Stimulated activated naive CD8-positive, alpha-beta T cell treated with anti-CD3 and anti-CD28 coated beads, Interleukin-15, Interleukin-2, amounts not matched to agents 100 ng/mL and 50 ng/mL, for 24 hours (primary cell): ENCODE measurements around the gene IQCF6.
A peak's percentile ranks its signal among the peaks of the same experiment; 100 is the strongest.
"Not testable (repeated sequence)": the region's sequence is repeated elsewhere in the genome, so short reads cannot be mapped to it uniquely, and the experiment has no call there.

Source experiments
- H3K27ac Mint-ChIP-seq: one replicate; pipeline ENCODE4 v1.8.0; 2021; ENCODE audit warnings: mild to moderate bottlenecking, mixed read lengths
- H3K27me3 Mint-ChIP-seq: one replicate; pipeline ENCODE4 v1.8.0; 2021; ENCODE audit warnings: mixed read lengths
- H3K36me3 Mint-ChIP-seq: one replicate; pipeline ENCODE4 v1.8.0; 2021; ENCODE audit warnings: low read depth, mixed read lengths
- H3K4me1 Mint-ChIP-seq: one replicate; pipeline ENCODE4 v1.8.0; 2021; ENCODE audit warnings: low read depth, mixed read lengths
- H3K4me3 Mint-ChIP-seq: one replicate; pipeline ENCODE4 v1.8.0; 2021; ENCODE audit warnings: mild to moderate bottlenecking, mixed read lengths
- H3K9me3 Mint-ChIP-seq: one replicate; pipeline ENCODE4 v1.8.0; 2021; ENCODE audit warnings: mixed read lengths

The IQCF6 gene

GRCh38 chr3:51794206-51794605 lies 15.2 kb upstream of the IQCF6 start:
- Mint-ChIP-seq H3K9me3 (no peaks in the 10 kb centered on the region), H3K4me1 (peaks cover 34% of the 10 kb centered on the region), H3K27ac (no peak overlapping the region), H3K27me3 (peaks cover 15% of the 10 kb centered on the region), H3K36me3 (no peaks in the 10 kb centered on the region), H3K4me3 (no peak overlapping the region)

GRCh38 chr3:51792206-51792605 lies 13.2 kb upstream of the IQCF6 start:
- Mint-ChIP-seq H3K9me3 (no peaks in the 10 kb centered on the region), H3K4me1 (peaks cover 27% of the 10 kb centered on the region), H3K36me3 (no peaks in the 10 kb centered on the region), H3K4me3 (no peak overlapping the region), H3K27ac (no peak overlapping the region), H3K27me3 (peaks cover 11% of the 10 kb centered on the region)

- peaks cover 2% of the 10 kb centered on the region for H3K27me3 Mint-ChIP-seq
- peaks cover 26% of the 10 kb centered on the region for H3K4me1 Mint-ChIP-seq
- H3K4me3 Mint-ChIP-seq: no peak overlapping the region
Observed at GRCh38 chr3:51789437-51789836, 10.4 kb upstream of the IQCF6 start.

GRCh38 chr3:51787576-51787975 lies 8.5 kb upstream of the IQCF6 start:
- H3K36me3 Mint-ChIP-seq, H3K4me3 Mint-ChIP-seq, H3K9me3 Mint-ChIP-seq: not testable (repeated sequence)
- Mint-ChIP-seq H3K4me1 (peaks cover 26% of the 10 kb centered on the region), H3K27me3 (peaks cover 15% of the 10 kb centered on the region), H3K27ac (peak overlapping the region; percentile 59)

More at GRCh38 chr3:51789437-51789836, 10.4 kb upstream of the IQCF6 start:
- H3K36me3 Mint-ChIP-seq: no peaks in the 10 kb centered on the region
- H3K27ac Mint-ChIP-seq: no peak overlapping the region
- no peaks in the 10 kb centered on the region for H3K9me3 Mint-ChIP-seq

- H3K4me1 Mint-ChIP-seq: peaks cover 26% of the 10 kb centered on the region
- no peaks in the 10 kb centered on the region for H3K9me3 Mint-ChIP-seq
- H3K27ac Mint-ChIP-seq: no peak overlapping the region
- no peaks in the 10 kb centered on the region for H3K36me3 Mint-ChIP-seq
- peaks cover 15% of the 10 kb centered on the region for H3K27me3 Mint-ChIP-seq
- H3K4me3 Mint-ChIP-seq: no peak overlapping the region
Observed at GRCh38 chr3:51786267-51786666, 7.2 kb upstream of the IQCF6 start.

GRCh38 chr3:51778554-51778953 lies 483 bp downstream of the IQCF6 start:
- H3K4me3 Mint-ChIP-seq: no peak overlapping the region
- H3K27ac Mint-ChIP-seq: no peak overlapping the region
- peaks cover 19% of the 10 kb centered on the region for H3K27me3 Mint-ChIP-seq
- H3K9me3 Mint-ChIP-seq: no peaks in the 10 kb centered on the region
- H3K4me1 Mint-ChIP-seq: no peaks in the 10 kb centered on the region
- no peaks in the 10 kb centered on the region for H3K36me3 Mint-ChIP-seq

DNA sequence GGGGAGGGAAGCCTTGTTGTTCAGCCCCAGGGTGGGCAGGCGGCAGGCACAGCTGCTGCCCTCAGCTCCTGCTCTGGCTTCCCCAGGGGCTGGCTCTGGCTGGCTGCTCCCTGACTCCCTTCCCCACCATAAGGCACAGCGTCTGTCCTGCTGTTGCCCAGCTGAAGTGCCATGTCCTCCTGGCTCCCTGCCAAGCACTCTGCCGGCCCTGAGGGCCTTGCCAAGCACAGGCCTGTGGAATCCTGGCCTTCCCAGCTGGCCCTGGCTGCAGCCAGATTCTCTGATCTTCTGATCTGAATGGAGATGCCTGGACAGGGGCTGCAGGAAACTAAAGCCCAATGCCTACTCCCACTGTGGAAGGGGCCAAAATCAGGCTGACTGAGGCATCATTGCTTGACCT lies 1.1 kb downstream of the IQCF6 start:
- H3K4me3 Mint-ChIP-seq: no peak overlapping the region
- H3K27ac Mint-ChIP-seq: no peak overlapping the region
- H3K27me3 Mint-ChIP-seq: peaks cover 18% of the 10 kb centered on the region
- no peaks in the 10 kb centered on the region for H3K4me1 Mint-ChIP-seq
- H3K9me3 Mint-ChIP-seq: no peaks in the 10 kb centered on the region
- no peaks in the 10 kb centered on the region for H3K36me3 Mint-ChIP-seq

DNA sequence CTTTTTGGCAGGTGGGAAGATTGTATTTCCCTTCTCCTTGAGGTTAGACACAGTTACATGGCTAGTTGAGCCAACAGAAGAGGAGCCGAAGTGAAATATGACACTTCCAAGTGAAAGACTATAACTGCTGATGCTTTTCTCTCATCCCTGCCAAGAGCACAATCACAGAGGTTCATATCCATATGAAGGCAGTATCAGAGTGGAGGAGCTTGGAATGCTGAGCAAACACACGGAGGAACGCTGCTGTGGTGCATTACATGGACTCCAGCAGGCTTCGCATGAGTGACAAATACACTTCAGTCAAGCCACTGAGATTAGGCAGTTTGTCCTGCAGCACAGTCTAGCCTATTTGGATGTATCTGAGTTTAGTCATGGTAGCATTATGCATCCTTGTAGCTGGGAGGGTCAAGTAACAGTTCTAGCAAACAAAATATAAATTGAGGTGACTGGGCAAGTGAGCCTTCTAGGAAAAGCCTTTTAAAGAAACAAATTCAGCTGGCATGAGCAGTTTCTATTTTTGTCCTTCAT lies 5.4 kb downstream of the IQCF6 start:
- H3K4me1 Mint-ChIP-seq: no peaks in the 10 kb centered on the region
- peaks cover 33% of the 10 kb centered on the region for H3K27me3 Mint-ChIP-seq
- H3K27ac Mint-ChIP-seq: no peak overlapping the region
- H3K4me3 Mint-ChIP-seq: no peak overlapping the region
- peaks cover 5% of the 10 kb centered on the region for H3K36me3 Mint-ChIP-seq
- no peaks in the 10 kb centered on the region for H3K9me3 Mint-ChIP-seq

DNA sequence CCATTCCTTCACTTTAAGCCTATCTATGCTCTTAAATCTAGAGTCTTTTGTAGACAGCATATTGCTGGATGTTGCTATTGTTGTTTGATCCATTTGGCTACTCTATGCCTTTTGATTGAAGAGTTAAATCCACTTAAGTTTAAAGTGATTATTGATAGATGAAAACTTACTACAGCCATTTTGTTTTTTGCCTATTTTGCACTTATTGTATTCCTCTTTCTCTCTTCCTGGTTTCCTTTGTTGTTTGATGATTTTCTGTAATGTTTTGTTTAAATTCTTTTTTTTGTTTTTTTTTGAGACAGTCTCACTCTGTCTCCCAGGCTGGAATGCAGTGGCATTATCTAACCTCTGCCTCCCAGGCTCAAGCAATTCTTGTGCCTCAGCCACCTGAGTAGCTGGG lies 19.8 kb downstream of the IQCF6 start:
- H3K27me3 Mint-ChIP-seq: peaks cover 43% of the 10 kb centered on the region
- no peak overlapping the region for H3K4me3 Mint-ChIP-seq
- no peak overlapping the region for H3K27ac Mint-ChIP-seq
- peaks cover 22% of the 10 kb centered on the region for H3K9me3 Mint-ChIP-seq
- H3K4me1 Mint-ChIP-seq: no peaks in the 10 kb centered on the region
- H3K36me3 Mint-ChIP-seq: peaks cover 23% of the 10 kb centered on the region

DNA sequence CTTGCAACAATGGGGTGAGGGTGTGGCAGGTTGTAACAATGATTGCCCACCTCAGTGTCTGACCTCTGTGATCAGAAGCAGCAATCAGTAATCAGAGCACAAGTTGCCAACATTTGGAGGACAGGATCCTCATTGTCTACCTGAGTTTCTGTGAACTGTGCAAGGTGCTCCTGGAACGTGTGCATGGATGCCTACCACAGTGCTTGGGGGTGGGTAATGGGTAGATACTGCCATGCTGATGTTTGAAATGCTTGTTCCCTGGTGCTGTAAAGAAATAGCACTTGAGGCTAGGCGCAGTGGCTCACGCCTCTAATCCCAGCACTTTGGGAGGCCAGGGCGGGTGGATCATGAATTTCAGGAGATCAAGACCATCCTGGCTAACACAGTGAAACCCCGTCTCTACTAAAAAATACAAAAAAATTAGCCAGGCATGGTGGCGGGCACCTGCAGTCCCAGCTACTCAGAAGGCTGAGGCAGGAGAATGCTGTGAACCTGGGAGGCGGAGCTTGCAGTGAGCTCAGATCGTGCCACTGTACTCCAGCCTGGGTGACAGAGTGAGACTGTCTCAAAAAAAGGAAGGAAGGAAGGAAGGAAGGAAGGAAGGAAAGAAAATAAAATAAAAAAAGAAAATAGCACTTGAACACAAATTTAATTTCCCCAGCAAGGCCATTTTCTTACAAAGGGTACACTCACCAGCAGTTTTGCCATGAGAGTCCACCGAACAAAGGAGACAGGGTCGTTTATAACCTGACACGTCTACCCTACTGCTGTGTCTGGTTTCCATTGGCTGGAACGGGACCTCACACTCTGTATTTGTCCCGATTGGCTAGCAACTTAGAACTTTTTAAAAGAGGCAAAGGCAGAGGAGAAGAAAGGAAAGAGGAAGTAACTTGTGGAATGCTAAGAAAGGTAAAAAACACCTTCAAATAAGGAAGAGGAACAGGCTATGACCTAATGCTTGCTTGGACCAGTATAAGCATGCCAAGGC lies 25.0 kb downstream of the IQCF6 start:
- H3K4me3 Mint-ChIP-seq, H3K9me3 Mint-ChIP-seq, H3K27ac Mint-ChIP-seq: not testable (repeated sequence)
- Mint-ChIP-seq H3K4me1 (peaks cover 25% of the 10 kb centered on the region), H3K36me3 (peaks cover 12% of the 10 kb centered on the region), H3K27me3 (peaks cover 43% of the 10 kb centered on the region)

- Mint-ChIP-seq H3K27me3 (peaks cover 19% of the 10 kb centered on the region), H3K36me3 (peaks cover 11% of the 10 kb centered on the region), H3K4me3 (no peak overlapping the region), H3K4me1 (peaks cover 48% of the 10 kb centered on the region), H3K9me3 (peaks cover 3% of the 10 kb centered on the region), H3K27ac (no peak overlapping the region)
Observed at GRCh38 chr3:51751287-51751686, 27.8 kb downstream of the IQCF6 start.

DNA sequence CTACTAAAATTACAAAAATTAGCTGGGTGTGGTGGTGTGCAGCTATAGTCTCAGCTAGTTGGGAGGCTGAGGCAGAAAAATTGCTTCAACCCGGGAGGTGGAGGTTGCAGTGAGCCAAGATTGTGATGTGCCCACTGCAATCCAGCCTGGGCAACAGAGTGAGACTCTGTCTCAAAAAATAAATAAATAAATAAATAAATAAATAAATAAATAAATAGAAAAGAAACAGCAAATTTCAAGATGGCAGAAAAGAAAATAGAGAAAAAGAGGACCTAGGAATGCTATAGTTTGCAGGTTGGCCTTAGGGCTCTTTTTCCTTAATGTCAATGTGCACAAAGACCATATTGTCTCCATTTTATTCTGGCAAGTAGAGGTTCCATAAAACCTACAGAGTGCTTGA lies 28.2 kb downstream of the IQCF6 start:
- H3K4me1 Mint-ChIP-seq: peaks cover 52% of the 10 kb centered on the region
- H3K27ac Mint-ChIP-seq: no peak overlapping the region
- no peak overlapping the region for H3K4me3 Mint-ChIP-seq
- H3K27me3 Mint-ChIP-seq: peaks cover 15% of the 10 kb centered on the region
- no peaks in the 10 kb centered on the region for H3K9me3 Mint-ChIP-seq
- peaks cover 11% of the 10 kb centered on the region for H3K36me3 Mint-ChIP-seq

GRCh38 chr3:51748327-51748726 lies 30.7 kb downstream of the IQCF6 start:
- Mint-ChIP-seq H3K4me3 (no peak overlapping the region), H3K36me3 (peaks cover 11% of the 10 kb centered on the region), H3K9me3 (no peaks in the 10 kb centered on the region), H3K27me3 (peaks cover 4% of the 10 kb centered on the region), H3K27ac (peak overlapping the region; percentile 90), H3K4me1 (peaks cover 69% of the 10 kb centered on the region)

DNA sequence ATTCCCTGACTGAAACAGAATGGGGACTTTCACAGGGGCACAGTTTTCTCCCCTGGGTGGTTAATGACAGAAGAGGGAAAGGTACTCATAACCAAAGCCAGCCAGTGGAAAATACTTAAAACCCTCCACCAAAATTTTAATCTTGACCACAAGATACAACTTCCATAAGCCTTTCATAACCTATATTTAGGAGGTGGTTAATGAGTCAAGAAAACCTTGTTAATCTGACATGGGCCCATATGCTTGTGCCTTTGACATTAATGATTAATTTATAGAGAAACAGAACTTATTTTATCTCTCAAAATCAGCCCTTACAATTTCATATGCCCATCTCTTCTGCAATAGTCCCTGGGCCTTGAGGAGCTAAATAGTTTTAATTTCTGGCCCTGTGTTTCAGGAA lies 31.2 kb downstream of the IQCF6 start:
- Mint-ChIP-seq H3K27me3 (peaks cover under 1% of the 10 kb centered on the region), H3K9me3 (no peaks in the 10 kb centered on the region), H3K4me1 (peaks cover 74% of the 10 kb centered on the region), H3K4me3 (peak overlapping the region; percentile 32), H3K27ac (peak overlapping the region; percentile 90), H3K36me3 (peaks cover 11% of the 10 kb centered on the region)

- peaks cover 14% of the 10 kb centered on the region for H3K27me3 Mint-ChIP-seq
- peaks cover 54% of the 10 kb centered on the region for H3K4me1 Mint-ChIP-seq
- H3K9me3 Mint-ChIP-seq, H3K36me3 Mint-ChIP-seq: not testable (repeated sequence)
- peak overlapping the region; percentile 24 for H3K27ac Mint-ChIP-seq
- peak overlapping the region; percentile 65 for H3K4me3 Mint-ChIP-seq
Observed at GRCh38 chr3:51742978-51743377, 36.1 kb downstream of the IQCF6 start.
